HCT116 (cell line): ENCODE data around the gene GBP6. TPM values are rescaled to one million over a fixed set of nuclear protein-coding genes. Genes with fewer than 3 reads are reported as not detected.

Experiments
- ATAC-seq: fragments of 200-7000 bp; cut with Tn5 transposase; 2 replicates; pipeline ENCODE4 v1.9.1; 2020; ENCODE audit warnings: mild to moderate bottlenecking, moderate library complexity
- BruUV-seq: library from RNA; stranded (reverse); fragments of 400-500 nt; replicated peaks from 2 replicates; lab custom pipeline; 2021; lab: Mats Ljungman, UMichigan
- CTCF ChIA-PET: fragments of 300-600 bp; sonication (Branson Sonifier 250); formaldehyde crosslinking; loops from one replicate; lab custom pipeline; 2021; ENCODE audit warnings: antibody characterized with exemption; lab: Charles Lee
- POLR2A ChIA-PET: fragments of 300-600, 350-600 bp; sonication (Branson Sonifier 250); formaldehyde crosslinking; loops from one replicate; lab custom pipeline; 2021; ENCODE audit warnings: antibody characterized with exemption; lab: Charles Lee
- RAD21 ChIA-PET, 2 experiments: fragments of 300-600 bp; sonication (Branson Sonifier 250); formaldehyde crosslinking; loops; one replicate each; lab custom pipeline; 2023; ENCODE audit warnings: low total read pairs in 2 of 2; ENCODE audit not compliant: uncharacterized antibody in 2 of 2, unreplicated experiment in 2 of 2, low non-redundant PET in 1 of 2; lab: Charles Lee
- DNase-seq: peaks from one replicate; pipeline ENCODE4 v3.0.0-alpha.2; 2010; ENCODE audit warnings: low read depth, low spot score
- H2AFZ ChIP-seq: fragments of 200-600 bp; shearing (Covaris generic), sonication (generic); 2 replicates; pipeline ENCODE4 v1.6.1; 2017; ENCODE audit warnings: low read depth, mixed run types, mixed read lengths, antibody characterized with exemption, low read length; ENCODE audit not compliant: poor library complexity, severe bottlenecking
- H3K27ac ChIP-seq: 2 replicates; pipeline ENCODE4 v1.5.1; 2012; ENCODE audit warnings: low read depth, low read length
- H3K27me3 ChIP-seq: fragments of 200-600 bp; sonication (generic); 2 replicates; pipeline ENCODE4 v1.6.1; 2016; ENCODE audit warnings: mixed run types, low read length, mixed read lengths; ENCODE audit not compliant: insufficient read depth
- H3K36me3 ChIP-seq, 2 experiments: fragments of 200-500 bp in 1 of 2; fragments of 200-600 bp in 1 of 2; sonication (Bioruptor generic) in 1 of 2; sonication (generic) in 1 of 2; 2 replicates each; pipeline versions ENCODE4 v1.5.1 to v1.6.1; 2014 to 2016; ENCODE audit warnings: low read length in 2 of 2, inconsistent platforms in 1 of 2, mixed read lengths in 1 of 2, mixed run types in 1 of 2; ENCODE audit not compliant: insufficient read depth in 2 of 2, control insufficient read depth in 1 of 2
- H3K4me1 ChIP-seq, 2 experiments: fragments of 200-600 bp in 1 of 2; sonication (generic) in 1 of 2; 2 replicates each; pipeline versions ENCODE4 v1.5.1 to v1.6.1; 2012 to 2017; ENCODE audit warnings: low read length in 2 of 2, inconsistent platforms in 1 of 2, mild to moderate bottlenecking in 1 of 2, mixed read lengths in 1 of 2, mixed run types in 1 of 2, moderate library complexity in 1 of 2; ENCODE audit not compliant: insufficient read depth in 2 of 2, control insufficient read depth in 1 of 2
- H3K4me2 ChIP-seq: fragments of 200-600 bp; sonication (generic); 2 replicates; pipeline ENCODE4 v1.6.1; 2017; ENCODE audit warnings: mixed run types, low read length, mixed read lengths
- H3K4me3 ChIP-seq, 2 experiments: fragments of 200-600 bp in 1 of 2; sonication (generic) in 1 of 2; replicated peaks in 1 of 2; 2 replicates each; pipeline ENCODE4 v1.5.1; 2011 to 2016; ENCODE audit warnings: low read length in 2 of 2, control low read depth in 1 of 2, low read depth in 1 of 2, mild to moderate bottlenecking in 1 of 2, mixed read lengths in 1 of 2, mixed run types in 1 of 2
- H3K79me2 ChIP-seq: fragments of 200-600 bp; sonication (generic); 2 replicates; pipeline ENCODE4 v1.6.1; 2017; ENCODE audit warnings: mild to moderate bottlenecking, mixed run types, low read length, moderate library complexity, mixed read lengths; ENCODE audit not compliant: insufficient read depth
- H3K9ac ChIP-seq: fragments of 200-600 bp; sonication (generic); 2 replicates; pipeline ENCODE4 v1.6.1; 2016; ENCODE audit warnings: low read length, mixed read lengths
- H3K9me2 ChIP-seq: fragments of 200-600 bp; sonication (generic), shearing (Covaris generic); 2 replicates; pipeline ENCODE4 v1.6.1; 2017; ENCODE audit warnings: mixed run types, mild to moderate bottlenecking, moderate library complexity; ENCODE audit not compliant: insufficient read depth
- H3K9me3 ChIP-seq, 2 experiments: fragments of 200-500 bp in 1 of 2; fragments of 200-600 bp in 1 of 2; sonication (Bioruptor generic) in 1 of 2; sonication (generic) in 1 of 2; 2 replicates each; pipeline ENCODE4 v1.6.1; 2014 to 2017; ENCODE audit warnings: low read length in 2 of 2, mixed read lengths in 2 of 2, inconsistent platforms in 1 of 2, low read depth in 1 of 2, mild to moderate bottlenecking in 1 of 2, mixed run types in 1 of 2, moderate library complexity in 1 of 2; ENCODE audit not compliant: control insufficient read depth in 1 of 2, insufficient read depth in 1 of 2
- H4K20me1 ChIP-seq: fragments of 200-600 bp; sonication (generic), shearing (Covaris generic); 2 replicates; pipeline ENCODE4 v1.6.1; 2017; ENCODE audit warnings: mixed run types, mild to moderate bottlenecking, moderate library complexity; ENCODE audit not compliant: insufficient read depth
- ATF3 ChIP-seq: IDR thresholded peaks from 2 replicates; pipeline ENCODE4 v1.6.1; 2012
- CBX3 ChIP-seq: IDR thresholded peaks from 2 replicates; pipeline ENCODE4 v1.6.1; 2012; ENCODE audit warnings: low read depth
- EGR1 ChIP-seq: IDR thresholded peaks from 2 replicates; pipeline ENCODE4 v1.6.1; 2012; ENCODE audit warnings: low read depth
- EZH2 ChIP-seq: fragments of 200-600 bp; sonication (generic); IDR thresholded peaks from 2 replicates; pipeline ENCODE4 v1.6.1; 2017; ENCODE audit warnings: antibody characterized with exemption, mixed run types
- EZH2phosphoT487 ChIP-seq: fragments of 200-600 bp; IDR thresholded peaks from 2 replicates; pipeline ENCODE4 v1.6.1; 2018; ENCODE audit warnings: antibody characterized with exemption, borderline replicate concordance
- FOSL1 ChIP-seq: IDR thresholded peaks from 2 replicates; pipeline ENCODE4 v1.6.1; 2012; ENCODE audit warnings: low read depth
- JUND ChIP-seq: IDR thresholded peaks from 2 replicates; pipeline ENCODE4 v1.6.1; 2012
- POLR2A ChIP-seq: IDR thresholded peaks from 2 replicates; pipeline ENCODE4 v1.7.0; 2011; ENCODE audit warnings: borderline replicate concordance; ENCODE audit not compliant: insufficient read depth, insufficient read length; ENCODE audit errors: extremely low read depth
- POLR2AphosphoS5 ChIP-seq: IDR thresholded peaks from 2 replicates; pipeline ENCODE4 v1.6.1; 2011; ENCODE audit warnings: mild to moderate bottlenecking, low read depth, low read length, moderate library complexity
- RAD21 ChIP-seq: IDR thresholded peaks from 2 replicates; pipeline ENCODE4 v1.6.1; 2012; ENCODE audit warnings: low read depth, mild to moderate bottlenecking
- SP1 ChIP-seq: IDR thresholded peaks from 2 replicates; pipeline ENCODE4 v1.6.1; 2012; ENCODE audit warnings: low read depth
- SRF ChIP-seq: IDR thresholded peaks from 2 replicates; pipeline ENCODE4 v1.6.1; 2012; ENCODE audit warnings: low read depth
- TCF7L2 ChIP-seq: IDR thresholded peaks from 2 replicates; pipeline ENCODE4 v1.7.0; 2011; ENCODE audit warnings: borderline replicate concordance, inconsistent platforms; ENCODE audit not compliant: insufficient read depth, insufficient read length; ENCODE audit errors: extremely low read depth
- intact Hi-C: fragments of 100-400 bp; cut with micrococcal nuclease; formaldehyde crosslinking; loops from 2 replicates; pipeline ENCODE4 v1.10.0; 2022
- total RNA-seq: library from RNA; stranded (reverse); gene quantifications from one replicate; pipeline ENCODE4 v1.2.1, GENCODE V29; 2021; ENCODE audit not compliant: unreplicated experiment
- TF ChIP-seq, protein P1 (sequence below): IDR thresholded peaks from 2 replicates; pipeline ENCODE4 v1.6.1; 2012; ENCODE audit warnings: low read depth

The GBP6 gene
- total RNA-seq, 1 experiment from 2014 or later: not detected

GRCh38 chr1:89361681-89362080 is 2.2 kb upstream of the GBP6 start:
- Histone ChIP-seq H3K9me2 (no peaks in the 10 kb centered on the region), H3K27me3 (no peaks in the 10 kb centered on the region), H3K9ac (no peak overlapping the region), H3K27ac (no peak overlapping the region), H3K9me3 (no peaks in the 10 kb centered on the region), H3K36me3 (no peaks in the 10 kb centered on the region), H4K20me1 (no peaks in the 10 kb centered on the region), H3K4me3 (no peak overlapping the region), H3K4me1 (no peaks in the 10 kb centered on the region), H3K4me2 (no peak overlapping the region), H3K79me2 (no peaks in the 10 kb centered on the region), H2AFZ (no peak overlapping the region)
- DNase-seq: no peak
- ChIA-PET POLR2A (no interaction called here), RAD21 (no interaction called here), CTCF (interaction anchor here (1.0 to 1.1 kb wide), 2 partner anchors 276 to 362 kb away, joined by 4 read pairs; no protein-coding TSS in a partner anchor)
- TF ChIP-seq CBX3: no peak
- no peak for TF ChIP-seq JUND
- no peak for TF ChIP-seq ATF3
- no peak for TF ChIP-seq EZH2phosphoT487
- no peak for TF ChIP-seq EZH2
- no peak for TF ChIP-seq RAD21
- no peak for TF ChIP-seq SP1
- no peak for TF ChIP-seq TCF7L2
- no peak for TF ChIP-seq FOSL1
- no peak for TF ChIP-seq EGR1
- TF ChIP-seq POLR2A: no peak
- no peak for TF ChIP-seq SRF
- TF ChIP-seq, protein P1, sequence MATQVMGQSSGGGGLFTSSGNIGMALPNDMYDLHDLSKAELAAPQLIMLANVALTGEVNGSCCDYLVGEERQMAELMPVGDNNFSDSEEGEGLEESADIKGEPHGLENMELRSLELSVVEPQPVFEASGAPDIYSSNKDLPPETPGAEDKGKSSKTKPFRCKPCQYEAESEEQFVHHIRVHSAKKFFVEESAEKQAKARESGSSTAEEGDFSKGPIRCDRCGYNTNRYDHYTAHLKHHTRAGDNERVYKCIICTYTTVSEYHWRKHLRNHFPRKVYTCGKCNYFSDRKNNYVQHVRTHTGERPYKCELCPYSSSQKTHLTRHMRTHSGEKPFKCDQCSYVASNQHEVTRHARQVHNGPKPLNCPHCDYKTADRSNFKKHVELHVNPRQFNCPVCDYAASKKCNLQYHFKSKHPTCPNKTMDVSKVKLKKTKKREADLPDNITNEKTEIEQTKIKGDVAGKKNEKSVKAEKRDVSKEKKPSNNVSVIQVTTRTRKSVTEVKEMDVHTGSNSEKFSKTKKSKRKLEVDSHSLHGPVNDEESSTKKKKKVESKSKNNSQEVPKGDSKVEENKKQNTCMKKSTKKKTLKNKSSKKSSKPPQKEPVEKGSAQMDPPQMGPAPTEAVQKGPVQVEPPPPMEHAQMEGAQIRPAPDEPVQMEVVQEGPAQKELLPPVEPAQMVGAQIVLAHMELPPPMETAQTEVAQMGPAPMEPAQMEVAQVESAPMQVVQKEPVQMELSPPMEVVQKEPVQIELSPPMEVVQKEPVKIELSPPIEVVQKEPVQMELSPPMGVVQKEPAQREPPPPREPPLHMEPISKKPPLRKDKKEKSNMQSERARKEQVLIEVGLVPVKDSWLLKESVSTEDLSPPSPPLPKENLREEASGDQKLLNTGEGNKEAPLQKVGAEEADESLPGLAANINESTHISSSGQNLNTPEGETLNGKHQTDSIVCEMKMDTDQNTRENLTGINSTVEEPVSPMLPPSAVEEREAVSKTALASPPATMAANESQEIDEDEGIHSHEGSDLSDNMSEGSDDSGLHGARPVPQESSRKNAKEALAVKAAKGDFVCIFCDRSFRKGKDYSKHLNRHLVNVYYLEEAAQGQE: no peak
- TF ChIP-seq POLR2AphosphoS5: no peak
- no TSS peak for BruUV-seq
- intact Hi-C loops: no loop called here
- no peak for ATAC-seq
